Liver (tissue), 3 donors: ENCODE data around the gene PGA5.

Source experiments
- GABPA ChIP-seq, 2 donors: IDR thresholded peaks in 1 of 2; conservative IDR thresholded peaks in 1 of 2; 2 replicates each; pipeline ENCODE4 v1.6.1; 2016; ENCODE audit warnings: antibody characterized with exemption in 2 of 2, mild to moderate bottlenecking in 1 of 2, moderate library complexity in 1 of 2
- RAD21 ChIP-seq, 2 donors: IDR thresholded peaks; 2 replicates each; pipeline ENCODE4 v1.6.1; 2016; ENCODE audit warnings: antibody characterized with exemption in 2 of 2, mild to moderate bottlenecking in 2 of 2
- RXRA ChIP-seq, 2 donors: IDR thresholded peaks; 2 replicates each; pipeline ENCODE4 v1.6.1; 2017 to 2018; ENCODE audit warnings: antibody characterized with exemption in 2 of 2, mild to moderate bottlenecking in 1 of 2
- SP1 ChIP-seq: IDR thresholded peaks from 2 replicates; pipeline ENCODE4 v1.6.1; 2018; ENCODE audit warnings: antibody characterized with exemption, mild to moderate bottlenecking
- YY1 ChIP-seq: IDR thresholded peaks from 2 replicates; pipeline ENCODE4 v1.6.1; 2016; ENCODE audit warnings: antibody characterized with exemption, mild to moderate bottlenecking
- TF ChIP-seq, protein P1 (sequence below): fragments of 150-350 bp; IDR thresholded peaks from 2 replicates; pipeline ENCODE4 v1.5.1; 2017; ENCODE audit warnings: improper control_type of control experiment, low read depth, low read length; ENCODE audit not compliant: missing input control
- TF ChIP-seq, protein P2 (sequence below): IDR thresholded peaks from 2 replicates; pipeline ENCODE4 v1.6.1; 2016; ENCODE audit warnings: antibody characterized with exemption
- donor health status: healthy.
- donor health status: healthy.

DNA sequence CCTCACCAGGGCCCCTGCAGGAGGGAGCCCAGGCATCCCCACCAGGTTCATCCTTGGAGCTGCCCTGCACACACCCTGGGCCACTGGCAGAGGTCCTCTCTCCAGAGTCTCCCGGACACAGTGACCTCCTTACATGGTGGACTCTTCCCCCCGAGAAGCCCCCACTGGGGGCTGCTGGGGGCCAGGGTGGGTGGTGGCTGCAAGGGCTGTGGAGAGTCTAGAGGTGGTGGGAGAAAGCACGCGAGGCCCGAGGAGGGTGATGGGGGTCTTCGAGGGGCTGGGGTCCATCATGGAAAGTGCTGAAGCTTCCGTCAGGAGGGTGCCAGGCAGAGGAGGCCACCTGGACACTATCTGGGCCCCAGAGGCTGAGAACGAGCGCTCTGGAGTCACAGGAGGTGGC lies 17.6 kb downstream of the PGA5 start:
- TF ChIP-seq RAD21 (IDR thresholded peaks at IDR 0.05) (no peak), RXRA (IDR thresholded peaks at IDR 0.05) (no peak), SP1 (no peak), YY1 (no peak), GABPA (IDR thresholded peaks at IDR 0.05 in 1 of 2, conservative IDR thresholded peaks at IDR 0.05 in 1 of 2) (no peak)
- TF ChIP-seq, protein P1, sequence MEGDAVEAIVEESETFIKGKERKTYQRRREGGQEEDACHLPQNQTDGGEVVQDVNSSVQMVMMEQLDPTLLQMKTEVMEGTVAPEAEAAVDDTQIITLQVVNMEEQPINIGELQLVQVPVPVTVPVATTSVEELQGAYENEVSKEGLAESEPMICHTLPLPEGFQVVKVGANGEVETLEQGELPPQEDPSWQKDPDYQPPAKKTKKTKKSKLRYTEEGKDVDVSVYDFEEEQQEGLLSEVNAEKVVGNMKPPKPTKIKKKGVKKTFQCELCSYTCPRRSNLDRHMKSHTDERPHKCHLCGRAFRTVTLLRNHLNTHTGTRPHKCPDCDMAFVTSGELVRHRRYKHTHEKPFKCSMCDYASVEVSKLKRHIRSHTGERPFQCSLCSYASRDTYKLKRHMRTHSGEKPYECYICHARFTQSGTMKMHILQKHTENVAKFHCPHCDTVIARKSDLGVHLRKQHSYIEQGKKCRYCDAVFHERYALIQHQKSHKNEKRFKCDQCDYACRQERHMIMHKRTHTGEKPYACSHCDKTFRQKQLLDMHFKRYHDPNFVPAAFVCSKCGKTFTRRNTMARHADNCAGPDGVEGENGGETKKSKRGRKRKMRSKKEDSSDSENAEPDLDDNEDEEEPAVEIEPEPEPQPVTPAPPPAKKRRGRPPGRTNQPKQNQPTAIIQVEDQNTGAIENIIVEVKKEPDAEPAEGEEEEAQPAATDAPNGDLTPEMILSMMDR = no peak
- TF ChIP-seq, protein P2, sequence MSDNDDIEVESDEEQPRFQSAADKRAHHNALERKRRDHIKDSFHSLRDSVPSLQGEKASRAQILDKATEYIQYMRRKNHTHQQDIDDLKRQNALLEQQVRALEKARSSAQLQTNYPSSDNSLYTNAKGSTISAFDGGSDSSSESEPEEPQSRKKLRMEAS = no peak
